Muscle of back (tissue), 11 donors: Measurements from ENCODE around the gene BCAS3. TPM values are rescaled to one million over a fixed set of nuclear protein-coding genes. Genes with fewer than 3 reads are reported as not detected.
"Not testable (repeated sequence)": the region's sequence is repeated elsewhere in the genome, so short reads cannot be mapped to it uniquely, and the experiment has no call there.

Experiments used
- DNase-seq, 3 donors: peaks; one replicate each; pipeline versions ENCODE4 v3.0.0 to v3.0.0-alpha.2; 2013
- polyA plus RNA-seq, 10 donors: library from polyadenylated mRNA; unstranded; fragments of 120-200 nt; gene quantifications; one replicate each; pipeline ENCODE4 v1.2.1, GENCODE V29; 2013; ENCODE audit not compliant: insufficient read length in 10 of 10

Gene BCAS3
- polyA plus RNA-seq, 10 donors, result 8.0 to 13.2 (median 10.2) TPM

DNA sequence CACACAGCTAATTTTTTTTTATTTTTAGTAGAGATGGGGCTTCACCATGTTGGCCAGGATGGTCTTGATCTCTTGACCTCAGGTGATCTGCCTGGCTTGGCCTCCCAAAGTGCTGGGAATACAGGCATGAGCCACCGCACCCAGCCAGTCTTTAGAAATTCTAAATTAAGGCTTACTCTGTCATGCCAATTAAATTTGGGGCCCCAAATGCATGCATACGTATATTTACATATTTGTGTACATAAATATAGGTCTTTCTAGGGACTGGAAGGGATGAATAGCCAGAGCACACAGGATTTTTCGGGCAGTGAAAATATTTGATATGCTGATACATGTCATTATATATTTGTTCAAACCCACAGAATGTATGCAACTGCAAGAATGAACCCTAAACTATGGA is 105.1 kb downstream of the BCAS3 start:
- DNase-seq, result no peak

DNA sequence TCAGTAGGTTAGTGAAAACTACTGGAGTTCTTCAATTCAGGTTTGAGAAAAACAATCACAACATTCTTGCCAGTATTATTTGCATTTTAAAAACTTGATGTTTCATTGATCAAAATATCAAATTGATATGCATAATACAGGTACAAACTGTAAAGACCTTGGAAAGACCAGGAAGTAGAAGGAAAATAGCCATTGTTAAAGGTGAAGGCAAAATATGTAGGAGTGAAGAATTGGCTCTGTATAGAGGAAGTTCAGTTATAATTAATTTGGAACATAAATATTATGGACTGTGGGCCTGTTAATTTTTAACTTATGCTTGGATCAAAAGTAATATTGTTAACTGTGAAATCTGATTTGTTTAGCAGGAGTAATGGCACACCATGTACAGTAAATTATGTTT is 112.6 kb downstream of the BCAS3 start:
- DNase-seq, result no peak

DNA sequence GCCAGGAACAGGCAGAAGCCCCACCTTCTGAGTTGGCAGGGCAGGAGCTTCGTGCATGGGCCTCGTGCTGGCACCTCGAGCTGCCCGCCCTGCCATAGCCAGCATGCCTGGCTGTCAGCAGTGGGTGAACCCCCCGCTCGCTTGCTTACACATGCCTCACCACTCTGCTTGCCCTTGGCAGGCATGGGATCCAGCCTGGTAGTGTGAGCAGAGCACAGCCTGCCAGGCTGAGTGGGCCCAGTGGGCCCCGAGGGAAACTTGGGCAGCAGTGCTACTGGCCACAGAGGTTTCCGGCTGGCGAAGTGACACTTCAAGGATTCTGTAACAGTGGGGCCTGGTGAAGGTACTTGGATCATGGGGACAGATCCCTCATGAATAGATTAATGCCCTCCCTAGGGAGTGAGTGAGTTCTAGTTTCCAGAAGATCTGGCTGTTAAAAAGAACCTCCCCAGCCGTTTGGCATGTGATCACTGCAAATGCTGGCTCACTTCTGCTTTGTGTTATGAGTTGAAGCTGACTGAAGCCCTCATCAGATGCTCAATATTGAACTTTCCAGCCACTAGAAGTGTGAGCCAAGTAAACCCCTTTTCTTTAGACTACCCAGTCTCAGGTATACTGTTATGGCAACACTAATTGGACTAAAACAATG is 114.7 kb downstream of the BCAS3 start:
- DNase-seq, result no peak

DNA sequence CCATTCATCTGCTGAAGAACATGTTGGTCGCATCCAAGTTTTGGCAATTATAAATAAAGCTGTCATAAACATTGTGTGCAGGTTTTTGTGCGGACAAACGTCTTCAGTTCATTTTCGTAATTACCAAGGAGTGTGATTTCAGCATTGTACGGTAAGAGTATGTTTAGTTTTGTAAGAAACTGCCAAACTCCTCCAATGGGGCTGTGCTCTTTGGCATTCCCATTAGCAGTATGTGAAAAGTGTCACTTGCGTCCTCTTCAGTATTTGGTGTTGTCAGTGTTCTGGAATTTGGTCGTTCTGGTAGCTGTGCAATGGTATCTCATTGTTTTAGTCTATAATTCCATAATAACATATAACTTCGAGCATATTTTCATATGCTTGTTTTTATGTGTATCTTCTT is 120.9 kb downstream of the BCAS3 start:
- no peak for DNase-seq

DNA sequence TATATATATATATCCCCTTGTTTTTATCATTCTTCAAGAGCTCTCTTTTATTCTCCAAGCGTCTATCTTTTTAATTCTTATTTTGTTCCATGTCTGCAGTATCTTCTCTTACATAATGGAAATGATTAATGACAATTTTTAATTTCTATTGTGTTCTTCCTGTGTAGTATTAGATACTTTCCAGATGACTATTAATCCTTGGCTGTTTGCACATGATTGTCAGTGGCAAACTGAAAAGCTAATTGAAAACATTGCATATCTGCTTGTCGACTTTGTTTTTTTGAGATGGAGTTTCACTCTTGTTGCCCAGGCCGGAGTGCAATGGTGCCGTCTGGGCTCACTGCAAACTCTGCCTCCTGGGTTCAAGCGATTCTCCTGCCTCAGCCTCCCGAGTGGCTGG is 124.7 kb downstream of the BCAS3 start:
- DNase-seq, result no peak

DNA sequence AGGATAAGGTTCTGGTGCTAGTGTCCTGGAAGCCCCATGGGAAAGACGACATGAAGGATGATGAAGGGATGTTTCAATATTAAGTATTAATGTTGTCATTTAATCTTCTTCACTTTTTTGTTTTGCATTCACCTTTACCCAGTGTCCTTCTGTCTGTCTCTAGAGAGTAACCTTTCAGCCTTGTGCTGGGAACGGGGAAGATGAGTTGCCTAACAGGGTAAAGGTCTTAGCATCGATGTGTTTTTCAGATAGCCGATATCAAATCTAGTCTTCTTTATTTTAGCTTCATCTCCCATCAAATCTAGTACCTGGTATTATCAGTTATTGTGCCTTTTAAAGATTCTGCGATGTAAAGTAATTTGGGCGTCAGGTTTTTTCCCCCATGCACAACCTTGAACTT is 125.4 kb downstream of the BCAS3 start:
- no peak for DNase-seq

DNA sequence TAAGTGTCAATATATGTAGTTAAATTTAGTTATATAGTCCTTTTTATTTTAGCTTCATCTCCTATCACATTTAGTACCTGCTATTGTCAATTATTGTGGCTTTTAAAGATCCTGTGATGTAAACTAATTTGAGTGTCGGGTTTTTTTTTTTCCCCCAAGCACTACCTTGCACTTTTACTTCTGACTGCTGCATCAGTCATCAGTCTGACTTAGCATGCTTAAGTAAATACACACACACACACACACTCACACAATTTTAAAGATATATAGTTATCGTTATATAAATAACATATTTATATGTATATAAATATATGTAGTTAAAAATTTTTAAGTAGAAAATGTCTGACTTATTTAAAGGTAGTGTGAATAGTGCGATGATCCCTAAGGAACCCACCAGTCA is 127.2 kb downstream of the BCAS3 start:
- DNase-seq, result no peak

DNA sequence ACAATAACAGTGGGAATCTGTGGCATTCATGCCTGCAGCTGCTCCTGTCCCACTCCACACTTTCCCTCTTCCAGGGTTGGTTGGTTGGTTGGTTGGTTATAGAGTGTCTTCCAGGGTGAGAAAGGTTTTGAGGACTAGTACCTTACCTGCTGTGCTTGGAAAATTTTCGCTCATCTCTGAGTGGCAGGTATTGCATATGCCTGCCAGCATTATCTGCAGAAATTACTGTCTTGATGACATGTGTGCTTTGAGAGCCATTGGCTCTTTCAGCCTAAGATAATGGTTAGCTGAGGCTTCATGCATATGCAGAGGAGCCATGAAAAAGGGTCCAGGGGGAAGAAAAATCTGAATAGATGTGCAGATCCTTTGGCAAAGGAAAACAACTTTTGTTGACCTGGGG is 131.8 kb downstream of the BCAS3 start:
- no peak for DNase-seq

DNA sequence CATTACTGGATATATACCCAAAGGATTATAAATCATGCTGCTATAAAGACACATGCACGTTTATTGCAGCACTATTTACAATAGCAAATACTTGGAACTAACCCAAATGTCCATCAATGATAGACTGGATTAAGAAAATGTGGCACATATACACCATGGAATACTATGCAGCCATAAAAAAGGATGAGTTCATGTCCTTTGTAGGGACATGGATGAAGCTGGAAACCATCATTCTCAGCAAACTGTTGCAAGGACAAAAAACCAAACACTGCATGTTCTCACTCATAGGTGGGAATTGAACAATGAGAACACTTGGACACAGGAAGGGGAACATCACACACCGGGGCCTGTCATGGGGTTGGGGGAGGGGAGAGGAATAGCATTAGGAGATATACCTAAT is 137.3 kb downstream of the BCAS3 start:
- not testable (repeated sequence) for DNase-seq

DNA sequence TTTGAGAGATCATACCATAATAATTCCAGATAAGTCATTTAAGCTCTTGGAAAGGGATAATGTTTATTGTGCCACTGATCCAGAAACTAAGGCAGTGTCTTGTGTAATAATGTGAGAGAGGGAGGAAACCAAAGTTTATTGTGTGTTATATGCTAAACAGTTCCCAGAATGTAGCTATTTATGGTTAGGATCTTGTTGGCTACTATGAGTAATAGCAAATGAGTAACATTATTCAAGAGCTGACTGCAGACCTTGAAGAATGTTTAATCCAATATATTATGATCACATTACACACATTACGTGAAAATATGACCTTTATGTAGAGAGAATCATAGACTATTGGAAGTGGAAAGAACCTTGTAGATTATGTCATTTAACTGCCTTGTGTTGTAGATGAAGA is 139.5 kb downstream of the BCAS3 start:
- DNase-seq, result peak in 1 of 3 donors; percentile 58

DNA sequence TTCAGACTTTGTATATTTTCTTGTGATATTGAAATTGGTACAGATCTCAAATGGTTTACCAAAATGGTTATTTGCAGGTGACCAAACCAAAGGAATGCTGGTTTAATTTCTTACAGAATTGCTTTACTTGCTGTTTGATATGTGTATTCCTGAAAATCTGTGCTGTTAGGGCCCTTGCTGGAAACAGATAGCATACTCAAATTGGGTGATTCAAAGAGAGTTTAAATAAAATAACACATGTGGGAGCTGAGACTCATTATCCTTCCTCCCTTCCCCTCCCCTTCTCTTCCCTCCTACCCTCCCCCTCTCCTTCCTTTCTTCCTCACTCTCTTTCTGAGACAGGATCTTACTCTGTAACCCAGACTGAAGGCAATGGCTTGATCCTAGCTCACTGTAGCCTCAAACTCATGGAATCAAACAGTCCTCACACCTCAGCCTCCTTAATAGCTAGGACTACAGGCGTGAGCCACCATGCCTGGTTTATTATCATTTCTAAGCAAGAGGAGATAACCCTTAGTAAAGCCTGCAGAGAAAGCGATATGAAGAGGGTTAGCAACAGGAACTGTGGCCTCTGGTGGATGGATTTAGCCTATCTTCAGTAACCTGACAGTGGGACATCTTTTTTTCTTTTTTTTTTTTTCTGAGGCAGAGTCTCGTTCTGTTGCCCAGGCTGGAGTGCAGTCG is 141.9 kb downstream of the BCAS3 start:
- no peak for DNase-seq

DNA sequence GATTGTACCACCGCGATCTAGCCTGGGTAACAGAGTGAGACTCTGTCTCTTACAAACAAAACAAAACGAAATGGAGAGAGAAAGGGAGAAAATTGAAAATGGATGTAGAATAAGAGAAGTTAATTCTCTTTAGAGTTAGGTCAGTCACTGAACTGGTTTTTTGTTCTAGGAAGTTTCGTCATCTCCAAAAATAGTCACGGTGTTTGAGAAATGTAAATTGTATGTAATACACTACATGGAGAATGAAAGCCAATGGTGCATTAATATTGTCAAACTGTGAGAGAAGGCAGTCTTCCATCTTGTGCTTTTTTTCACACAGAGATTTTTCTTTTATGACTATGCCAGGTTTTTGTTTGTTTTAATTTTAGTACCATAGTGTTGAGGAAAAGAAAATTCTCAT is 145.9 kb downstream of the BCAS3 start:
- DNase-seq, result no peak

DNA sequence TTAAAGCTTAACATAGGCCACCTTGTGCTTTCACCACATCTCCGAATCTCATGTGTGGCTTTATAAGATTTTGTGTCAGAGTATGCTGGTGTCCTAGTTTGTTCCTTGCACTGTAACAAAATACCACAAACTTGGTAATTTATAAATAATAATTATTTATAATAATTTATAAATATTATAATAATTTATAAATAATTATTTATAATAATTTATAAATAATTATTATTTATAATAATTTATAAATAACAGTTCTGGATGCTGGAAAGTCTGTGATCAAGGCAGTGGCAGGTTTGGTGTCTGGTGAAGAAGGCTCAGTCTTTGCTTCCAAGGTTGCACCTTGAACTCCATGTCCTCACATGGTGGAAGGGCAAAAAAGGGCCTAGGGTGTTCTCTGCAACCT is 147.7 kb downstream of the BCAS3 start:
- DNase-seq, result no peak

DNA sequence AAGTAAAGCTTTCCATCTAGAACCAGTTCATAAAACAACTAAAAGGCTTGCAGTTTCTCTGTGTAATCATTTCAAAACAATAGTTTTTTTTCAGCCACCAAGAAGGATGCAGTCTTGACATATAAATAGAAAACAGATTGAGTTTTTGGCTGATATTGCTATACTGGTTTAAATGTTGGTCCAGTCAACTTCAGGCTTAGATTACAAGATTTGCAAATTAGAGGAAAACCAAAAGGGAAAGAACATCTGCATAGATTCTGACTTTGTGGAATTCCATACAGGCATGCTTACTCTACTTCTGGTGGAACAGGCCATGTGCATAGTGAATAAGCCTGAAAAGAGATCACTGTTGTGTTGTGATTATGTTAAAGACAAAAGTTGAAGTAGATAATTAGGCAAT is 150.3 kb downstream of the BCAS3 start:
- peak in 2 of 3 donors; percentile 11 to 39 for DNase-seq

DNA sequence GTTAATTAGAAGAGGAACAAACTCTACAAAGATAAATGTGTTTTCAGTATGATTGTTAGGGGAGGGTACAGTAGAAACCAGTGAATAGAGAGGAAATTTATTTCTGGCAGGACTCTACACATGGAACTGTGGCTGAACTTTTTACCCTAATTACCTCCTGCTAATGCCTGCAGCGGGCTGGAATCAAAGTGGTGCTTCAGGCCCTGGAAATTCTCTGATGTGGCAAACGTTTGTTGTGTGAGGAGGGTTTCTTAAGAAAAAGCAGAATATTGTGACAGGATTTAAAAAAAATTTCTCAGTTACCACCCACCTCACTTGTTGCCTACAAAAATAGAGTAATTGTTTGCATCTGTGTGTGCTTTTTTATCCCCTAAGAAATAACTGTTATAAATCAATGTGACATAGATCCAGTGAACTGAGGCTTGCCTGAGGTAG is 154.5 kb downstream of the BCAS3 start:
- DNase-seq, result peak in 2 of 3 donors; percentile 22 to 54

DNA sequence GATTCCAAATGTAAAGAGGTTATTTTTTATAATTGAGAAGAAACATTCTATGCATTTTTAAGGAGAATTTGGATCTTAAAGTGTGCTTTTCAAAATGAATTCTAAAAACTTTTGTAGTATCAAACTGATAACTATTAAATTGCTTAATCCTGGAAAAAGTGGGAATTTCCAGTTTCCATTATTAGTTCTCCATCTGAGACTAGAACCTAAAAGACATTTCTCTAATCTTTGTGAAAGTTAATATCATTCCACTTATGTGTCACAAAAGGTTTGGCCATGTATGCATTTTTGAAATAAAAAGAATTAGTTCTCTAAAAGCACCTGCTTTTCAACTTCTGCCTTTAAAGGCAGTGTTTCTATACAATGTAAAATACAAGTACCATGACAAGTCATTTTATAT is 155.0 kb downstream of the BCAS3 start:
- no peak for DNase-seq

DNA sequence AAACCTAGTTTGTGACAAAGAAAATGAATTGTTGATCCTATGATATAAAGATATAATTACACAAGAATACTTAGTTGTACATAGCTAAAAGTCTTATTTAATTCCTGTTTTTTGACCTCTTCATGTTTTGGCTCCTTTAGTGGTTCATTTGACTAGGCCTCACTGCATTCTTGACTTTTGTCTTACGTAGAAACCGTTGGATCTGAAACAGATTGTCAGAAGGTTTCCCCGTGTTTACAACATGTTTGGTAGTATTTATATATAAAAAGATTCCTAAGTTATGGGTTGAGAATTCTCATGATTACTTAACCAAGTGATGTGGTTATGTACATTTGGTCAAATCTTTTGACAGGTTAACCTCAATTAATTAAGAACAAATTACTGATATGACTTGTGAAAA is 162.8 kb downstream of the BCAS3 start:
- no peak for DNase-seq

DNA sequence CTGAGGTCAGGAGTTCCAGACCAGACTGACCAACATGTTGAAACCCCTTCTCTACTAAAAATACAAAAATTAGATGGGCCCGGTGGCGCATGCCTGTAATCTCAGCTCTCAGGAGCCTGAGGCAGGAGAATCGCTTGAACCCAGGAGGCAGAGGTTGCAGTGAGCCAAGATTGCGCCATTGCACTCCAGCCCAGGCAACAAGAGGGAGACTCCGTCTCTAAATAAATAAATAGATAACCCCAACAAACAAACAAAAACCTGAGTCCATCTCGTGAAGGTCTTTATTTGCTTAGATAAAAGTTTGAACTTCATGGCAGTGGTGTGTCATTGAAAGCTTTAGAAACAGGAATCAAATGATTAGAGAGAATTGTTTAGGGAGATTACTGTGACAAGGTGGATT is 167.4 kb downstream of the BCAS3 start:
- DNase-seq, result no peak

DNA sequence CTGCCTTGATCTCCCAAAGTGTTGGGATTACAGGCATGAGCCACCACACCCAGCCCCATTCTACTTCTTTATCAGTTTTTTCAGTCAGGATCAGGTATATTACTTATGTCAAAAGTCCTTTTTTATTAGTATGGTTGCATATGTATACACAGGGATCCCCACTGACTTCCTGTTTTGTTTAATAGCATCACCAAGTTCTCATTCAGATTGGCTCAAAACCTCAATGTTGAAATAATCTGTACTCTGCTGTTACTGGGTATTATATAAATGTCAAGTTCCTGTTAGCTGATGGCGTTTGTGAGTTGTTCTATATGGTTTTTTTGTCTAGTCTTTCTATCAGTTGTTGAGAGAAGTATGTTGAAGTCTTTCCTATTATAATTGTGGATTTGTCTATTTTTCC is 168.5 kb downstream of the BCAS3 start:
- DNase-seq, result no peak

DNA sequence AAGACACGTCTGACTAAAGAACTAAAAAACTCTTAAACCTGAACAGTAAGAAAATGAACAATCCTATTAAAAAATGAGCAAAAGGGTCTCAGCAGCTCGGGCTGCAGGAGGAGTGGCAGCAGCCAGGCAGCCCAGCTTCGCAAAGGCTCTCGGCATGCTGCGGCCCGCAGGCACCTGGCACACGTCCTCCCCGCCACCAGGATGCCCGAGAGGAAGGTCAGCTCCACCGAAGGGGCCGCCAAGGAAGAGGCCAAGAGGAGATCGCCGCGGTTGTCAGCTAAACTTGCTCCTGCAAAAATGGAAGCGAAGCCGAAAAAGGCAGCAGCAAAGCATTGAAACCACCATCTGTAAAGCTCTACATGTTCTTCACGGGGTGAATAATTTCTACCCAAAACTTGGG is 173.5 kb downstream of the BCAS3 start:
- DNase-seq, result no peak

DNA sequence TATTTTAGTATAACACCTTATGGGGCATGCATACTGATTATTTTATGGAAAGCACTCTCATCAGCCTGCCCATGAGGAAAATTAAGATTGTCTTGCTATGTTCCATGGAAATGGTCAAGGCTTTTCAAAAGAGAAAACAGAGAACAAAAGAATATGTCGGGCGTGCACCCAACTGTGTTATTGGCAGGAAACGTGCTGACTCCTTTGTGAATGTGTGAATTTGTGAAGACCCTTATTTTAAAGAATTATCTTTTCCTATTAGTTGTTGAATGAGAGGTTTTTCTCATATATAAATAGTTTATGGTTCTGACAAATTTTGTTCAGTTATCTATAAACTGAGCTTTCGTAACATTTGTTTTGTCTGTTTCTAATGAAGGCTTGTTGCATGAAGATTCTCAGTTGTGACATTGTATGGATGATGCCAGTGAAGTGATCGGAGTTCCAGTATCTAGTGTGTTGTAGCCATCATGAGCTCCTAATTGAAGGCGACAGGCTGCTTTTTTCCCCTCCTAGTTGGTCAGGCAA is 180.0 kb downstream of the BCAS3 start:
- DNase-seq, result no peak

DNA sequence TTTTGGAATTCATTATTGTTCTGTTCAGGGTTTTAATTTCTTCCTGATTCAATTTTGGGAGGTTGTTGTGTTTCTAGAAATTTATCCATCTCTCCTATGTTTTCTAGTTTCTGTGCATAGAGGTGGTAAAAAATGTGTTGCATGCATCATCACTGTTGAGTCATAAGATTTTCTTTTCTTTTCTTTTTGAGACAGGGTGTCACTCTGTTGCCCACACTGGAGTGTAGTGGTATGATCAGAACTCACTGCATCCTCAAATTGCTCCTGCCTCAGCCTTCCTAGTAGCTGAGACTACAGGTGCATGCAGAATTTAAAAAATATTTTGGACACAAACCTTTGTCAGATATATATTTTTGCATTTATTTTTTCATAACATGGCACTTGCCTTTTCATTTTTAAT is 184.8 kb downstream of the BCAS3 start:
- no peak for DNase-seq

DNA sequence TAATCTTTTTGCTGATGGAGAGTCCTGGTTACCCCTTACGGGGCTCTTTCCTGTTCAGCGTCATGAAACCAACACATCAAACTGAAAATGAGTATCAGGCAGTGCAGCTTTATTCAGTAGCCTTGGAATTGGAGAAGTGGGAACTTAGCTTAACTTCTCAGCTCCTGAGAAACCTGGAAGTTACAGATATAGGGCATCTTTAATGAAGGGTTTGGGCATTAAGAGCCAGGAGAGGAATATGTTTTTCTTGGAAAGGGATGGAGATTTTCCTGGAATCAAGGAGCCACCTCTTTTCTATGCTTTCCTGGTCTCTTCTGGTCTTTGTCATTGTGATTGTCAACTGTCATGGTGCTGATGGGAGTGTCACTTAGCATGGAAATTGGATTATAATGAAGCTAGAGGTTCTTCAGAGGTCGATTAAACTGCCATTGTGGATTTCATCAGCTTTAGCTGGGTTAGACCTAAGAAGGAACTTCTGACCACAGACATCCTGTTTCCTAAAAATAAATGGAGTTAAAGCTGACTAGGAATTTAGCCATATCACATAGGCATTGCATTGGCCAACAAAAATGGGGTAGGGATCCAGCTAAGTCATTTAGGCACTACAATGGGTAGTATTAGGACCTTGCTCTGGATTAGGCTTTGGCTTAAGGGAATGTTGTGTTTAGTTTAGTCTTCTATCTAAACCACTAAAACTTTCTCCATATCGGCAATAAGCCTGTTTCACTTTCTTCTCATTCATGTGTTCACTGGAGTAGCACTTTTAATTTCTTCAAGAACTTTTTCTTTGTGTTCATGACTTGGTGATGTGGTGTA is 186.4 kb downstream of the BCAS3 start:
- peak in 1 of 3 donors; percentile 2 for DNase-seq
